ENCODE measurements around the gene VAV1.
A peak's percentile ranks its signal among the peaks of the same experiment; 100 is the strongest.

VAV1 gene

DNA sequence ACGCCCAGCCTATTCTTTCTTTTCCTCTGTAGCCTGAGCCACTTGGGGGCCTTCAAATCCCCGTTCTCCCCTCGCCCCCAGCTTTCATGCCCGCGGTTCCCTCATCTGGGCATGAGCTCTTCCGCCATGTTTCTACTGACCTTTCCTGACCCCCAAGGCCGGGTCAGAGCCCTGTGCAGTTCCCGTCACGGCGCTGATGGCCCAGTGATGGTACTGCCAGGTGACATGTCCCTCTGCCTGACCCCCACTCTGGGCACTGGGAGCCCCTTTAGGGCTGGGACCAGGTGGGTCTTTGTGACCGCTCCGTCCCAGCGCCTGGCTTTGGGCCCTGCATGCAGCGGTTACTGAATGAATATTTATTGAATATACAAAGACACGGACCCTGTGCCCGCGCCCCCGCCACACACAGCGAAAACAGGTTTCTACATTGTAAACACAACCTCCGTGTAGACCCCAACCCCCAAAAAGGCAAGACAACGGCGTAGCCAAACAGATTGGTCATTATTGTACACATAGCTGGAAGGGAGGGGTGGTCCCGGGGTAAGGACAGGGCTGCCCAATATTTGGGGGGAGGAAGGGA is 42.8 kb upstream of the VAV1 start:
- WGBS (ENCODE audit: insufficient coverage) = 97% methylated on average over 21 of the region's 23 CpGs
- ChIA-PET POLR2A (no interaction called here), CTCF (interaction anchor here (1.2 to 1.6 kb wide), 2 partner anchors 8 to 98 kb away, joined by 3 to 4 read pairs; partner anchors contain the start of gene GPR108)
- H3K27ac ChIP-seq (ENCODE audit: insufficient read depth in 1 of 2, low read depth in 1 of 2, low read length in 2 of 2, poor library complexity in 1 of 2, severe bottlenecking in 2 of 2) = peak overlapping the region in 1 of 2 experiments; percentile 38
- peaks cover 2 to 31% (median 14%) of the 10 kb centered on the region in 4 experiments for H3K36me3 ChIP-seq (ENCODE audit: control insufficient read depth in 4 of 4, insufficient read depth in 4 of 4, low read length in 3 of 4)
- no peak for DNase-seq
- H3K4me1 ChIP-seq (ENCODE audit: control extremely low read depth in 1 of 4, control insufficient read depth in 4 of 4, insufficient read depth in 4 of 4, low read length in 3 of 4) = peaks cover 0 to 30% (median 18%) of the 10 kb centered on the region in 4 experiments
- no peaks in the 10 kb centered on the region for H3K9me3 ChIP-seq (ENCODE audit: control extremely low read depth in 1 of 5, control insufficient read depth in 4 of 5, insufficient read depth in 2 of 5, low read depth in 1 of 5, low read length in 4 of 5)
- H3K4me3 ChIP-seq (ENCODE audit: control insufficient read depth in 1 of 7, extremely low read depth in 1 of 7, insufficient read depth in 4 of 7, low read depth in 2 of 7, low read length in 6 of 7) = no peak overlapping the region
- no peaks in the 10 kb centered on the region for H3K27me3 ChIP-seq (replicated peaks in 2 of 5; ENCODE audit: control insufficient read depth in 4 of 5, insufficient read depth in 5 of 5, low read length in 4 of 5)

DNA sequence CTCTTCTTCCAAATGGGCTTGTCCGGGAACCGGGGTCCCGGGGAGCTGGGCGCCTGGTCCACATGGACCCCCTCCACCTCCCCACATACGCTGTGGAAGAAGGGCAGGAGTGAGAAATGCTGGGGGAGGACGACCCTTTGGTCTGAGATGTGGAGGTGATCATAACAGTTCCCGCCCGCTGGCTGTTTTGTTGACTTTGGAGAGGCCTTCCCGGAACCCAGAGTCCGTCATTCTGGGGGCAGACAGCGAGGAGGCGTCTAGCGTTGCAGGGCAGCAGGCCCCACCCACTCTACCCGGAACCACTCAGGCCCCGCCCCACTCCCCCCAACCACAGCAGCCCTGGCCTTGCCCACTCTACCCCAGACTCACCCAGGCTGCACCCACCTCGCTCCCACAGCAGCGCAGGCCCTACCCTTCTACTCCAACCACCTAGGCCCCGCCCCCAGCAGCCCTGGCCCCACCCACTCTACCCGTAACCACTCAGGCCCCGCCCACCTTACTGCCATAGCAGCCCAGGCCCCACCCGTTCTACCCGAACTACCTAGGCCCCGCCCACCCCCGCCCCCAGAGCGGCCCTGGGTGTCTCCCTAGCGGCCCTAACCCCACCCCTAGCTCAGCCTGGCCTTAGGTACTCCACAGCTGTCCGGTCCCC is 42.2 kb upstream of the VAV1 start:
- CTCF ChIA-PET = interaction anchor here (0.8 to 1.6 kb wide), 3 partner anchors 8 to 99 kb away, joined by 3 to 4 read pairs (median 4); partner anchors contain the start of genes GPR108 and TNFSF14
- DNase-seq = peak; percentile 49 to 59 (median 54)
- Histone ChIP-seq H3K4me1 (ENCODE audit: control extremely low read depth in 1 of 4, control insufficient read depth in 4 of 4, insufficient read depth in 4 of 4, low read length in 3 of 4) (peaks cover 0 to 25% (median 12%) of the 10 kb centered on the region in 4 experiments), H3K4me3 (ENCODE audit: control insufficient read depth in 1 of 7, extremely low read depth in 1 of 7, insufficient read depth in 4 of 7, low read depth in 2 of 7, low read length in 6 of 7) (no peak overlapping the region), H3K27ac (ENCODE audit: insufficient read depth in 1 of 2, low read depth in 1 of 2, low read length in 2 of 2, poor library complexity in 1 of 2, severe bottlenecking in 2 of 2) (peak overlapping the region in 1 of 2 experiments; percentile 38), H3K9me3 (ENCODE audit: control extremely low read depth in 1 of 5, control insufficient read depth in 4 of 5, insufficient read depth in 2 of 5, low read depth in 1 of 5, low read length in 4 of 5) (no peaks in the 10 kb centered on the region), H3K36me3 (ENCODE audit: control insufficient read depth in 4 of 4, insufficient read depth in 4 of 4, low read length in 3 of 4) (peaks cover 2 to 31% (median 14%) of the 10 kb centered on the region in 4 experiments), H3K27me3 (replicated peaks in 2 of 5; ENCODE audit: control insufficient read depth in 4 of 5, insufficient read depth in 5 of 5, low read length in 4 of 5) (no peaks in the 10 kb centered on the region)
- POLR2A ChIA-PET = no interaction called here
- WGBS (ENCODE audit: insufficient coverage) = 84% methylated on average over 13 of the region's 27 CpGs

GRCh38 chr19:6730941-6731670 is 41.4 kb upstream of the VAV1 start:
- CTCF ChIA-PET = interaction anchor here (0.8 to 1.2 kb wide), 2 partner anchors 61 to 100 kb away, joined by 3 to 4 read pairs; partner anchors contain the start of gene TNFSF14
- 94% methylated on average over 23 of the region's 30 CpGs for WGBS (ENCODE audit: insufficient coverage)
- Histone ChIP-seq H3K27me3 (replicated peaks in 2 of 5; ENCODE audit: control insufficient read depth in 4 of 5, insufficient read depth in 5 of 5, low read length in 4 of 5) (no peaks in the 10 kb centered on the region), H3K36me3 (ENCODE audit: control insufficient read depth in 4 of 4, insufficient read depth in 4 of 4, low read length in 3 of 4) (peaks cover 2 to 31% (median 14%) of the 10 kb centered on the region in 4 experiments), H3K4me1 (ENCODE audit: control extremely low read depth in 1 of 4, control insufficient read depth in 4 of 4, insufficient read depth in 4 of 4, low read length in 3 of 4) (peaks cover 0 to 28% (median 18%) of the 10 kb centered on the region in 4 experiments), H3K9me3 (ENCODE audit: control extremely low read depth in 1 of 5, control insufficient read depth in 4 of 5, insufficient read depth in 2 of 5, low read depth in 1 of 5, low read length in 4 of 5) (no peaks in the 10 kb centered on the region), H3K27ac (ENCODE audit: insufficient read depth in 1 of 2, low read depth in 1 of 2, low read length in 2 of 2, poor library complexity in 1 of 2, severe bottlenecking in 2 of 2) (no peak overlapping the region), H3K4me3 (ENCODE audit: control insufficient read depth in 1 of 7, extremely low read depth in 1 of 7, insufficient read depth in 4 of 7, low read depth in 2 of 7, low read length in 6 of 7) (no peak overlapping the region)
- no peak for DNase-seq
- POLR2A ChIA-PET = no interaction called here

GRCh38 chr19:6731822-6732221 is 40.7 kb upstream of the VAV1 start:
- ChIA-PET CTCF (no interaction called here), POLR2A (no interaction called here)
- no peaks in the 10 kb centered on the region for H3K9me3 ChIP-seq (ENCODE audit: control extremely low read depth in 1 of 5, control insufficient read depth in 4 of 5, insufficient read depth in 2 of 5, low read depth in 1 of 5, low read length in 4 of 5)
- peaks cover 2 to 31% (median 14%) of the 10 kb centered on the region in 4 experiments for H3K36me3 ChIP-seq (ENCODE audit: control insufficient read depth in 4 of 4, insufficient read depth in 4 of 4, low read length in 3 of 4)
- WGBS (ENCODE audit: insufficient coverage) = 99% methylated on average over 22 of the region's 22 CpGs
- H3K27me3 ChIP-seq (replicated peaks in 2 of 5; ENCODE audit: control insufficient read depth in 4 of 5, insufficient read depth in 5 of 5, low read length in 4 of 5) = no peaks in the 10 kb centered on the region
- no peak for DNase-seq
- H3K4me1 ChIP-seq (ENCODE audit: control extremely low read depth in 1 of 4, control insufficient read depth in 4 of 4, insufficient read depth in 4 of 4, low read length in 3 of 4) = peaks cover 0 to 35% (median 25%) of the 10 kb centered on the region in 4 experiments
- H3K4me3 ChIP-seq (ENCODE audit: control insufficient read depth in 1 of 7, extremely low read depth in 1 of 7, insufficient read depth in 4 of 7, low read depth in 2 of 7, low read length in 6 of 7) = no peak overlapping the region
- H3K27ac ChIP-seq (ENCODE audit: insufficient read depth in 1 of 2, low read depth in 1 of 2, low read length in 2 of 2, poor library complexity in 1 of 2, severe bottlenecking in 2 of 2) = no peak overlapping the region

DNA sequence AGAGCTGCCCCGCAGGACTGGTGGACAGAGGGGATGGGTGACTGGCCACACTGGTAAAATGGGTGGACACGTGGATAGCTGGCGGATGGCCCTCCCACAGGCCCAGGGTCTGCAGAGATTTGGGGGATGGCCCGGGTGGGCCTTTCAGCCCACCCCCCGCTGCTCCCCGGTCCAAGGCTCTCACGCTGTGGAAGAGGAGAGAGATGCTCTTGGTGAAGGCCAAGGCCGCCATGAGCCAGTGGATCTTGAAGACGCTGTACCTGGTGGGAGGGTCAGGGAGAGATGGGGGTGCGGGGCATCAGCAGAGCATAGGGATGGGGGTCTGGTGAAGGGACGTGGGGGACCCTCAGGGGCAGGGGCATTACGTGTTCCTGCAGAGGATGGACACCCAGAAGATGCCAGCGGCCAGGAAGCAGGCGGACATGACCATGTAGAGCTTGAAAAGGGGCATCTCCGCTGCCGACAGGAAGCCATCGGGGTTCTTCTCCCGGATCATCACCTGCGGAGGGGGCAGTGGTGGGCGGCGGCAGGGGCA is 39.6 kb upstream of the VAV1 start:
- 95% methylated on average over 21 of the region's 21 CpGs for WGBS (ENCODE audit: insufficient coverage)
- DNase-seq = no peak
- Histone ChIP-seq H3K4me1 (ENCODE audit: control extremely low read depth in 1 of 4, control insufficient read depth in 4 of 4, insufficient read depth in 4 of 4, low read length in 3 of 4) (peaks cover 1 to 38% (median 27%) of the 10 kb centered on the region in 4 experiments), H3K9me3 (ENCODE audit: control extremely low read depth in 1 of 5, control insufficient read depth in 4 of 5, insufficient read depth in 2 of 5, low read depth in 1 of 5, low read length in 4 of 5) (no peaks in the 10 kb centered on the region), H3K4me3 (ENCODE audit: control insufficient read depth in 1 of 7, extremely low read depth in 1 of 7, insufficient read depth in 4 of 7, low read depth in 2 of 7, low read length in 6 of 7) (no peak overlapping the region), H3K36me3 (ENCODE audit: control insufficient read depth in 4 of 4, insufficient read depth in 4 of 4, low read length in 3 of 4) (peaks cover 2 to 31% (median 14%) of the 10 kb centered on the region in 4 experiments), H3K27ac (ENCODE audit: insufficient read depth in 1 of 2, low read depth in 1 of 2, low read length in 2 of 2, poor library complexity in 1 of 2, severe bottlenecking in 2 of 2) (no peak overlapping the region), H3K27me3 (replicated peaks in 2 of 5; ENCODE audit: control insufficient read depth in 4 of 5, insufficient read depth in 5 of 5, low read length in 4 of 5) (no peaks in the 10 kb centered on the region)
- ChIA-PET POLR2A (no interaction called here), CTCF (interaction anchor here (1.2 kb wide), 1 partner anchor 129 kb away, joined by 3 read pairs; no protein-coding TSS in a partner anchor)

- peaks cover 5 to 38% (median 28%) of the 10 kb centered on the region in 4 experiments for H3K4me1 ChIP-seq (ENCODE audit: control extremely low read depth in 1 of 4, control insufficient read depth in 4 of 4, insufficient read depth in 4 of 4, low read length in 3 of 4)
- no peak overlapping the region for H3K4me3 ChIP-seq (ENCODE audit: control insufficient read depth in 1 of 7, extremely low read depth in 1 of 7, insufficient read depth in 4 of 7, low read depth in 2 of 7, low read length in 6 of 7)
- no peaks in the 10 kb centered on the region for H3K9me3 ChIP-seq (ENCODE audit: control extremely low read depth in 1 of 5, control insufficient read depth in 4 of 5, insufficient read depth in 2 of 5, low read depth in 1 of 5, low read length in 4 of 5)
- DNase-seq = no peak
- WGBS (ENCODE audit: insufficient coverage) = 97% methylated on average over 24 of the region's 29 CpGs
- H3K36me3 ChIP-seq (ENCODE audit: control insufficient read depth in 4 of 4, insufficient read depth in 4 of 4, low read length in 3 of 4) = peaks cover 2 to 31% (median 14%) of the 10 kb centered on the region in 4 experiments
- ChIA-PET CTCF (interaction anchor here (1.2 kb wide), 1 partner anchor 128 kb away, joined by 3 read pairs; no protein-coding TSS in a partner anchor), POLR2A (no interaction called here)
- no peak overlapping the region for H3K27ac ChIP-seq (ENCODE audit: insufficient read depth in 1 of 2, low read depth in 1 of 2, low read length in 2 of 2, poor library complexity in 1 of 2, severe bottlenecking in 2 of 2)
- H3K27me3 ChIP-seq (replicated peaks in 2 of 5; ENCODE audit: control insufficient read depth in 4 of 5, insufficient read depth in 5 of 5, low read length in 4 of 5) = no peaks in the 10 kb centered on the region
Measured at GRCh38 chr19:6733338-6734095, 39.0 kb upstream of the VAV1 start.
